Natural killer cell treated with Interleukin-12 subunit alpha and Interleukin-12 subunit beta and Interleukin-15 and Interleukin-18, amount 100 ng/mL, for 72 hours (primary cell): ENCODE results near the gene TBR1. TPM values are rescaled to one million over a fixed set of nuclear protein-coding genes. Genes with fewer than 3 reads are reported as not detected.

ENCODE experiments used
- ATAC-seq, 2 donors: fragments of 150-1000 bp; cut with Tn5 transposase in 1 of 2; sonication (Bioruptor Pico), chemical (Tn5 transposase) in 1 of 2; 2 replicates each; pipeline ENCODE4 v1.10.0; 2021
- DNase-seq: peaks from one replicate; pipeline ENCODE4 v3.0.0; 2022; ENCODE audit warnings: low spot score
- H3K27ac Mint-ChIP-seq, 2 donors: 1 replicate in 1 of 2; 2 replicates in 1 of 2; pipeline ENCODE4 v1.8.0; 2022; ENCODE audit warnings: mixed read lengths in 2 of 2, mild to moderate bottlenecking in 1 of 2, moderate library complexity in 1 of 2
- H3K27me3 Mint-ChIP-seq, 2 donors: 1 replicate in 1 of 2; 2 replicates in 1 of 2; pipeline ENCODE4 v1.8.0; 2022; ENCODE audit warnings: mixed read lengths in 2 of 2
- H3K36me3 Mint-ChIP-seq: one replicate; pipeline ENCODE4 v1.8.0; 2022; ENCODE audit warnings: mixed read lengths
- H3K4me1 Mint-ChIP-seq, 2 donors: 1 replicate in 1 of 2; 2 replicates in 1 of 2; pipeline ENCODE4 v1.8.0; 2022; ENCODE audit warnings: low read depth in 2 of 2, mixed read lengths in 2 of 2, mild to moderate bottlenecking in 1 of 2
- H3K4me3 Mint-ChIP-seq: one replicate; pipeline ENCODE4 v1.8.0; 2022; ENCODE audit warnings: mixed read lengths
- H3K9me3 Mint-ChIP-seq: 2 replicates; pipeline ENCODE4 v1.8.0; 2022; ENCODE audit warnings: mixed read lengths
- total RNA-seq, 2 donors: library from RNA; stranded (reverse); gene quantifications; one replicate each; pipeline ENCODE4 v1.2.3, GENCODE V29; 2022

TBR1 gene
- under 1 TPM in 1 of 2 donors, not detected in 1; 0.05 TPM for total RNA-seq

GRCh38 chr2:161415987-161416707 lies at the start of gene TBR1:
TBR1 (plus strand) TSS chr2:161416297; CDS start chr2:161416411, 114 bp downstream.
- Mint-ChIP-seq H3K36me3 (peaks cover 8% of the 10 kb centered on the region), H3K27me3 (peaks cover 48 to 72% of the 10 kb centered on the region in 2 donors), H3K4me3 (peak within 1 kb of the TSS; percentile 86), H3K9me3 (no peaks in the 10 kb centered on the region), H3K27ac (peak within 1 kb of the TSS in 1 of 2 donors; percentile 33), H3K4me1 (peaks cover 41 to 42% of the 10 kb centered on the region in 2 donors)
- ATAC-seq (no peak), DNase-seq (no peak)

DNA sequence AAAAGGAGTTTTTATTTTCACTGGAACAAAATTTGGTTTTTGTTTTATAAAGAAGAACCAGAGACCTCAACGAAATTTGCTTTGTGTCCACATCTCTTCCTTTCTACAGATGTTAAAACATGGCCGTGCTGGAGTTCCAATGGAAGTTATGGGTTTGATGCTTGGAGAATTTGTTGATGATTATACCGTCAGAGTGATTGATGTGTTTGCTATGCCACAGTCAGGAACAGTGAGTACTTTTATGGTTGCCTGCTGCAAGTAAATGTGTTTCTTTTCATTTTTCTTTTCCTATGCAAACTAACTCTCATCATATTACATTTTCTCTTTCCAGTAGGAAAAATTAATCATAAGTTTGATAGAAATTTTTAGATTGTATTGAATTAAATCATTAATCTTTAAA lies 48.4 kb upstream of the TBR1 start:
- ATAC-seq, result no peak
- no peaks in the 10 kb centered on the region for H3K9me3 Mint-ChIP-seq
- H3K4me3 Mint-ChIP-seq, result no peak overlapping the region
- H3K27ac Mint-ChIP-seq, result no peak overlapping the region
- no peak for DNase-seq
- H3K27me3 Mint-ChIP-seq, result no peaks in the 10 kb centered on the region
- peaks cover 14% of the 10 kb centered on the region for H3K36me3 Mint-ChIP-seq
- H3K4me1 Mint-ChIP-seq, result peaks cover 5 to 10% of the 10 kb centered on the region in 2 donors

GRCh38 chr2:161369311-161369710 lies 46.8 kb upstream of the TBR1 start:
- H3K4me1 Mint-ChIP-seq, result peaks cover 5 to 8% of the 10 kb centered on the region in 2 donors
- H3K36me3 Mint-ChIP-seq, result peaks cover 9% of the 10 kb centered on the region
- no peaks in the 10 kb centered on the region for H3K27me3 Mint-ChIP-seq
- no peak for DNase-seq
- H3K4me3 Mint-ChIP-seq, result no peak overlapping the region
- ATAC-seq, result no peak
- H3K9me3 Mint-ChIP-seq, result no peaks in the 10 kb centered on the region
- no peak overlapping the region for H3K27ac Mint-ChIP-seq

DNA sequence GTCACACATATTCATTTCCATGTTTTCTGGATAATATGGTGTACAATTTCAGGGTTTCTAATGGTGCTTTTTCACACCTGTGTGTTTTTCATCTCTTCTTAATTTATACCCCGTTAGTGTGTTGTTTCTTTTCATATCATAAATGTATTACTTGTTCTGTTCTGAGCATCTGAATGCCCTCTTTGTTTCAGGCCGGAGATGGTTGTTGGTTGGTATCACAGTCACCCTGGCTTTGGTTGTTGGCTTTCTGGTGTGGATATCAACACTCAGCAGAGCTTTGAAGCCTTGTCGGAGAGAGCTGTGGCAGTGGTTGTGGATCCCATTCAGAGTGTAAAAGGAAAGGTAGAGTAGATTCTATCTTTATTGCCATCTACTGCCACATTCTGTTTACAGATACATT lies 45.1 kb upstream of the TBR1 start:
- no peak overlapping the region for H3K27ac Mint-ChIP-seq
- H3K9me3 Mint-ChIP-seq, result no peaks in the 10 kb centered on the region
- H3K36me3 Mint-ChIP-seq, result peaks cover 9% of the 10 kb centered on the region
- ATAC-seq (no peak), DNase-seq (no peak)
- no peaks in the 10 kb centered on the region for H3K4me1 Mint-ChIP-seq
- no peak overlapping the region for H3K4me3 Mint-ChIP-seq
- H3K27me3 Mint-ChIP-seq, result no peaks in the 10 kb centered on the region

DNA sequence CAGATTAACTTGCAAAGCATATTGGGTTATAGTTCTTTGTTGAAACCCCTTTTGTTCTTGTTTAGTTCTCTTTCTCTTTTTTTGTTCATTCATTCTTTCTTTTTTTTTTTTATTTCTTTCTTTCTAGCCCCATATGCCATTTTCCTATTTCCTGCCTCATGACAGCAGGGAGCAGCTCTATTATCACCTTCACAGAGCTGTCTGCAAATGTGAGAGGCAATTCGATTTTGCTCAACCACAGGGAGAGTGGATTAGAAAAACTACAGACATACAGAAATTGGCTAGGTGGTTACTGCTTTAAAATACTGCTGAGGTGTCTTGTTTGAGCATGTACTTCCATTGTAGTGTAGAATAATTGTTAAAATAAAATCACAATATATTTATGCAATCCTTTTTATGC lies 44.2 kb upstream of the TBR1 start:
- Mint-ChIP-seq H3K9me3 (no peaks in the 10 kb centered on the region), H3K36me3 (peaks cover 9% of the 10 kb centered on the region), H3K4me3 (no peak overlapping the region), H3K4me1 (no peaks in the 10 kb centered on the region), H3K27ac (no peak overlapping the region), H3K27me3 (no peaks in the 10 kb centered on the region)
- no peak for ATAC-seq
- no peak for DNase-seq

DNA sequence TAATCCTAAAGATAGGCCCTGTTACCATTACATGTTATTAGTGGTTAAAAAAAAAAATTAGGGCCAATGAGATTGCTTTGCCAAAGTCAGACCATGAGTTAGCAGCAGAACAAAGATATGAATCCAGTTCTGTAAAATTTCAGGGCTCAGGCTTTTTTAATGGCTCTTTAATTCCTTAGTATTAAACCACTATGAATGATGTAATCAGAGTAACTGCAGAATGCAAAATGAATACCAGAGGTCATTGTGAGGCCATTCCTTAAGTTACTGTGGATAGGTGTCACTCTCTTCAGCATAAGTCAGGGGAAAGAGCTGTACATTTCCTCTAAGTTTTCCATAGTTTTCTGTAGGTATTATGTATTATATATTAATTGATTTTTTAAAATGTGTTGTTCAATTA lies 42.2 kb upstream of the TBR1 start:
- no peaks in the 10 kb centered on the region for H3K9me3 Mint-ChIP-seq
- H3K36me3 Mint-ChIP-seq, result peaks cover 5% of the 10 kb centered on the region

DNA sequence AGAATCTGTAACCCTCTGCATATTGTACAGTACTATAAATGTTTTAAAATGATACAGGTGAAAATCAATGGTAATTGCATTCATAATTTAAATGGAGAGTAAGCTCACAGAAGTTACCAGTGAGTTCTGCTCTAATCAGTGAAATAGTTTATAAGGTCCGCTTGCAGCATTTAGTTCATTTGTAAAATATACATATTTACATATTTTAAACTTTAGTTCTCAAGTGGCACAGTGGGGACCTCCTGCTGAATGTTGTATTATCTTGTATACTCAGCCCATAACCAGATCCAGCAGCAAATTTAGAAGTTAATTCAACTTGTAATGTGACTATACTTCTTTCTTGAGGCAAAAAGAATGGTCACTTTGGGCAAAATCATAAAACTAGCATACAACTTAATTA lies 41.7 kb upstream of the TBR1 start:
- Mint-ChIP-seq H3K4me1 (peaks cover 0 to under 1% of the 10 kb centered on the region in 2 donors), H3K36me3 (peaks cover 5% of the 10 kb centered on the region), H3K27me3 (no peaks in the 10 kb centered on the region), H3K27ac (no peak overlapping the region), H3K9me3 (no peaks in the 10 kb centered on the region), H3K4me3 (no peak overlapping the region)
- ATAC-seq, result no peak
- DNase-seq, result no peak

More for the DNA sequence above, 42.2 kb upstream of the TBR1 start:
- Mint-ChIP-seq H3K27ac (no peak overlapping the region), H3K4me1 (no peaks in the 10 kb centered on the region), H3K4me3 (no peak overlapping the region), H3K27me3 (no peaks in the 10 kb centered on the region)
- DNase-seq, result no peak
- no peak for ATAC-seq

DNA sequence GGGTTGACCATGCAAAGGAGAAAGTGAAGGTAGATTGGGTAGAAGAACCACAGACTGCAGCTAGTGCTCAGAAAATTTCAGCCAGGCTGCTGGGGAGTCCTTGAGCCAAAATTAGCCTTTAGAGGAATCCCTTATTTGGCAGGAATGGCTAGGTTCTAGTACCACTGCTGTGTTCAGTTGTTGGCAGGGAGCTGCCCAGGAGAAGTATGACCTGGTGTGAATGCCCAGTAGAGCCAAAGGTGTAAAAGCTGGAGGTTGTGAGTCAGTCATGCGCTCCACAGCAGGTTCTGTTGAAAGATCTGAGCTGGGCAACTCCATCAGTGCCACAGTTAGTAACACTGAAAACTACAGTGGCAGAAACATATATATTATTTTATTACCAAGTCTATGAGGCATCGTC lies 36.4 kb upstream of the TBR1 start:
- Mint-ChIP-seq H3K27ac (no peak overlapping the region), H3K27me3 (no peaks in the 10 kb centered on the region), H3K4me1 (peaks cover 2 to 4% of the 10 kb centered on the region in 2 donors), H3K4me3 (no peak overlapping the region), H3K9me3 (no peaks in the 10 kb centered on the region), H3K36me3 (no peaks in the 10 kb centered on the region)
- no peak for ATAC-seq
- no peak for DNase-seq

DNA sequence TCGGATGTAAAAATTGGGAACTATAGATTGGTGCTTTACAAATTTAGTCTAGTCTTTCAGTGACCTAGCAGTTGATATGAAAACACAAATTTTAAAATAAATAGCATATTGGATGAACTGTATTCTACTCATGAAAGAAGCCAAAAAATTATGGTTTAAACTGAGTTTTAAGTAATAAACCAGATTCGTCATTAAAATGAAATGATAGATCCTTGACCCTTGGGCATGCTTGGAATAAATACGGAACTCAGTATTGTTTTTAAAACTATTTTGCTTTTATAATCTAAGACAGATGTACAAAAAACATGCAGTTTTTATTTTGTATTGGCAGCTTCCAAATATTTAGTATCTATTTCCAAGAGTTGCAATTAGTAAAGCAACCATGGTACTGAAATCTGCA lies 34.6 kb upstream of the TBR1 start:
- Mint-ChIP-seq H3K27me3 (no peaks in the 10 kb centered on the region), H3K27ac (no peak overlapping the region), H3K4me1 (peaks cover 6 to 7% of the 10 kb centered on the region in 2 donors), H3K9me3 (no peaks in the 10 kb centered on the region), H3K4me3 (no peak overlapping the region), H3K36me3 (no peaks in the 10 kb centered on the region)
- no peak for ATAC-seq
- no peak for DNase-seq

- Mint-ChIP-seq H3K4me3 (no peak overlapping the region), H3K4me1 (peaks cover 6 to 7% of the 10 kb centered on the region in 2 donors), H3K27ac (no peak overlapping the region), H3K27me3 (no peaks in the 10 kb centered on the region), H3K9me3 (no peaks in the 10 kb centered on the region), H3K36me3 (no peaks in the 10 kb centered on the region)
- no peak for ATAC-seq
- no peak for DNase-seq
These were observed 33.4 kb upstream of the TBR1 start for GRCh38 chr2:161382747-161383146.

DNA sequence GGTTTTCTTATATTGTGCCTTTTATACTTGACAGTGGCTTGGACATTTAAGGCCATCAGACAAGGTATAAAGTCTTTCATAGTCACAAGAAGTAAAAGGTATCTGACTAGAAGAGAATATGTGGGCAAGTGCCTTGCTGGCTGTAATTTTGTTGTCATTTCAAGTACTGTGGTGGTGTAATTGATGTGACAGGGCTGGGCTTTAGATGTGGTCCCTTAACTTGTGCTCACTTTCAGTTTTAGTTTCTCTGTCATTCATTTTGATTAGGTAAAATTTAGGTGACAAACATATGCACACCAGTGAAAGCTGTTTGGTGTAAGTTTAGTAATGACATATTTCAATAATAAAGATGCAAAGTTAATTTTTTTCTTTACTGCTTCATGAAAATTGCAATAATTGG lies 31.2 kb upstream of the TBR1 start:
- H3K36me3 Mint-ChIP-seq, result no peaks in the 10 kb centered on the region
- ATAC-seq (peak; percentile 74 to 76), DNase-seq (no peak)
- H3K4me1 Mint-ChIP-seq, result peaks cover 4 to 6% of the 10 kb centered on the region in 2 donors
- H3K9me3 Mint-ChIP-seq, result no peaks in the 10 kb centered on the region
- H3K27ac Mint-ChIP-seq, result peak overlapping the region in 1 of 2 donors; percentile 12
- no peaks in the 10 kb centered on the region for H3K27me3 Mint-ChIP-seq
- H3K4me3 Mint-ChIP-seq, result no peak overlapping the region

- Mint-ChIP-seq H3K4me3 (no peak overlapping the region), H3K4me1 (peaks cover 4 to 6% of the 10 kb centered on the region in 2 donors), H3K9me3 (no peaks in the 10 kb centered on the region), H3K27ac (no peak overlapping the region), H3K36me3 (no peaks in the 10 kb centered on the region), H3K27me3 (no peaks in the 10 kb centered on the region)
- DNase-seq (no peak), ATAC-seq (no peak)
These were observed 29.8 kb upstream of the TBR1 start for GRCh38 chr2:161386228-161386824.

DNA sequence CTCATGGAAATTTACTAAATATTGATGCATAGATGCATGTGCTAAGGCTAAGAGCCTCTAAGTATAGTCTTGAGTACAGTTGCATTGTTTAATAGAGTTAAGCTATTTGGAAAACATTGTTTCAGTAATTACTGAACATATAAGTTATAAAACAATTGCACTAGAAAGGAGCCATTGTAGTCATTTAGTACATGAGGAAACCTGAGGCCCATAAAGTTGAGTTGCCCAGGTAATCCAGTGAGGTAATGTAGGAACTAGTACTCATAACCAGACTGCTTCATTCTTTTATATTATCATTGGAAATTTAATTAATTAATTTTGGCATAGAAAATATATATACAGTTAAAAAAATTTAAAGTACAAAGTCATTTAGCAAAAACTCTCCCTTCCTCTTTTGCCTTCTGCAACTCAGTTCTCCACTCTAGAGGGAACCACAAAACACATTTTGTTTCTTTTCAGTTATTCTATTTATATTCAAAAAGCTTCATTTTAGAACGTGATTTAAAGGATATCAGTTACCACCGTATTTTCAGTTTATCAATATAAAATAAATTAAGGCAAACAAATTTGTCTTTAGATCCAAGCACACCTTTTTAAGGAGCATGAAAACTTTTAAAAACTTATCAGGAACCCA lies 27.8 kb upstream of the TBR1 start:
- H3K27ac Mint-ChIP-seq, result no peak overlapping the region
- DNase-seq (no peak), ATAC-seq (no peak)
- H3K4me1 Mint-ChIP-seq, result peaks cover 4 to 6% of the 10 kb centered on the region in 2 donors
- H3K4me3 Mint-ChIP-seq, result no peak overlapping the region
- H3K27me3 Mint-ChIP-seq, result no peaks in the 10 kb centered on the region
- H3K9me3 Mint-ChIP-seq, result no peaks in the 10 kb centered on the region
- H3K36me3 Mint-ChIP-seq, result peaks cover 7% of the 10 kb centered on the region
